Thoracic aorta (tissue), 2 donors: ENCODE results near the gene RTN1. TPM values are rescaled to one million over a fixed set of nuclear protein-coding genes. Genes with fewer than 3 reads are reported as not detected.

Experiments used
- ATAC-seq: fragments of 150-250 bp; one replicate; pipeline ENCODE4 v1.8.0; 2017; ENCODE audit warnings: low read depth; ENCODE audit not compliant: insufficient number of reproducible peaks, low FRiP score
- DNase-seq: peaks from one replicate; pipeline ENCODE4 v3.0.0-alpha.2; 2020; ENCODE audit warnings: low spot score
- H3K27ac ChIP-seq, 2 donors: fragments of 200-600 bp; sonication (generic); 1 replicate in 1 of 2; 2 replicates in 1 of 2; pipeline ENCODE4 v1.5.1; 2016; ENCODE audit warnings: mild to moderate bottlenecking in 2 of 2, moderate library complexity in 2 of 2
- H3K27me3 ChIP-seq: fragments of 200-600 bp; sonication (generic); replicated peaks from 2 replicates; pipeline ENCODE4 v1.6.0; 2016; ENCODE audit warnings: mild to moderate bottlenecking; ENCODE audit not compliant: insufficient read depth
- H3K36me3 ChIP-seq: fragments of 200-600 bp; sonication (generic); one replicate; pipeline ENCODE4 v1.5.1; 2016
- H3K4me1 ChIP-seq, 2 donors: fragments of 200-600 bp; sonication (generic); 1 replicate in 1 of 2; 2 replicates in 1 of 2; pipeline versions ENCODE4 v1.5.1 to v1.6.0; 2016; ENCODE audit warnings: low read depth in 2 of 2, mild to moderate bottlenecking in 1 of 2; ENCODE audit not compliant: control insufficient read depth in 1 of 2
- H3K4me3 ChIP-seq: fragments of 200-600 bp; sonication (generic); 2 replicates; pipeline ENCODE4 v1.5.1; 2016; ENCODE audit warnings: mild to moderate bottlenecking
- H3K9me3 ChIP-seq: fragments of 200-600 bp; sonication (generic); 2 replicates; pipeline ENCODE4 v1.5.1; 2016
- total RNA-seq, 2 donors: library from RNA; depleted of rRNA; stranded (reverse); fragments of >200 nt; gene quantifications; one replicate each; pipeline versions ENCODE4 v1.1.0 to v1.2.3, GENCODE V29; 2016
- TF ChIP-seq, protein P1 (sequence below): fragments of 200-600 bp; sonication (generic); IDR thresholded peaks from one replicate; pipeline ENCODE4 v1.5.1; 2019; ENCODE audit warnings: antibody characterized with exemption

Gene RTN1
- total RNA-seq, 2 donors from 2014 or later: 66.5 to 129 TPM

- no peaks in the 10 kb centered on the region for H3K9me3 ChIP-seq
- ATAC-seq (no peak), DNase-seq (no peak)
- H3K36me3 ChIP-seq: no peaks in the 10 kb centered on the region
- H3K4me3 ChIP-seq: no peak overlapping the region
- H3K27ac ChIP-seq: no peak overlapping the region
- H3K4me1 ChIP-seq: peaks cover 0 to 7% of the 10 kb centered on the region in 2 donors
- TF ChIP-seq, protein P1, sequence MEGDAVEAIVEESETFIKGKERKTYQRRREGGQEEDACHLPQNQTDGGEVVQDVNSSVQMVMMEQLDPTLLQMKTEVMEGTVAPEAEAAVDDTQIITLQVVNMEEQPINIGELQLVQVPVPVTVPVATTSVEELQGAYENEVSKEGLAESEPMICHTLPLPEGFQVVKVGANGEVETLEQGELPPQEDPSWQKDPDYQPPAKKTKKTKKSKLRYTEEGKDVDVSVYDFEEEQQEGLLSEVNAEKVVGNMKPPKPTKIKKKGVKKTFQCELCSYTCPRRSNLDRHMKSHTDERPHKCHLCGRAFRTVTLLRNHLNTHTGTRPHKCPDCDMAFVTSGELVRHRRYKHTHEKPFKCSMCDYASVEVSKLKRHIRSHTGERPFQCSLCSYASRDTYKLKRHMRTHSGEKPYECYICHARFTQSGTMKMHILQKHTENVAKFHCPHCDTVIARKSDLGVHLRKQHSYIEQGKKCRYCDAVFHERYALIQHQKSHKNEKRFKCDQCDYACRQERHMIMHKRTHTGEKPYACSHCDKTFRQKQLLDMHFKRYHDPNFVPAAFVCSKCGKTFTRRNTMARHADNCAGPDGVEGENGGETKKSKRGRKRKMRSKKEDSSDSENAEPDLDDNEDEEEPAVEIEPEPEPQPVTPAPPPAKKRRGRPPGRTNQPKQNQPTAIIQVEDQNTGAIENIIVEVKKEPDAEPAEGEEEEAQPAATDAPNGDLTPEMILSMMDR: no peak
- H3K27me3 ChIP-seq: no peaks in the 10 kb centered on the region
Observed at GRCh38 chr14:59687663-59688062, 182.9 kb downstream of the RTN1 start.

- DNase-seq: peak; percentile 75
- no peaks in the 10 kb centered on the region for H3K36me3 ChIP-seq
- H3K27me3 ChIP-seq: no peaks in the 10 kb centered on the region
- TF ChIP-seq, protein P1: no peak
- peak; percentile 81 for ATAC-seq
- H3K9me3 ChIP-seq: no peaks in the 10 kb centered on the region
- H3K4me1 ChIP-seq: peaks cover 15 to 43% of the 10 kb centered on the region in 2 donors
- H3K27ac ChIP-seq: peak overlapping the region; percentile 84 to 90
- H3K4me3 ChIP-seq: no peak overlapping the region
Observed at GRCh38 chr14:59679872-59680271, 190.7 kb downstream of the RTN1 start.

- Histone ChIP-seq H3K36me3 (no peaks in the 10 kb centered on the region), H3K9me3 (no peaks in the 10 kb centered on the region), H3K27ac (peak overlapping the region; percentile 84 to 90), H3K4me3 (no peak overlapping the region), H3K27me3 (no peaks in the 10 kb centered on the region), H3K4me1 (peaks cover 15 to 43% of the 10 kb centered on the region in 2 donors)
- no peak for DNase-seq
- TF ChIP-seq, protein P1: no peak
- no peak for ATAC-seq
Observed at GRCh38 chr14:59678352-59678751, 192.2 kb downstream of the RTN1 start.

DNA sequence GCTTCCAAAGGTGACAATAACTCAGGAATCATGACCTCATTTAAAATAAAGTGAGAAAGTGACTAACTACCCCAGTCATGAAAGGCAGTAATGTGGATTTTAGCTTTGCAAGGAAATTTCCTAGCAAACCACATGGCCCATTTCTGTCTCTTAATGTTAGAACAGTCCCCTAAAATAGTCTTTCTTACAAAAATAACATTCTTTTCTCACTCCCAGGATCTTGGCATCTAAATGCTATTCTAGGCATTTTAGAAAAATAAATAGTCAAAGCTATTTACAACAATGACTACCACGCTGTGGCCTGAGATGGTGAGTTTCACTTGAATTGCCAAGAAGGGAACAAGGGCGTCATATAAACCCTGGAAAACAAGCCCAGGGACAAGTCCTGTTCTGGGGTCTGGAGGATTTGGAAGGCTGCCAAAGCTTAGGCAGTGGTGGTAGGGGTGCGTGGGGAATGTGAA is 192.8 kb downstream of the RTN1 start:
- ATAC-seq (peak; percentile 86), DNase-seq (no peak)

GRCh38 chr14:59675394-59675793 is 195.2 kb downstream of the RTN1 start:
- peaks cover 13 to 39% of the 10 kb centered on the region in 2 donors for H3K4me1 ChIP-seq
- no peak overlapping the region for H3K4me3 ChIP-seq
- no peaks in the 10 kb centered on the region for H3K27me3 ChIP-seq
- TF ChIP-seq, protein P1: no peak
- H3K36me3 ChIP-seq: no peaks in the 10 kb centered on the region
- H3K27ac ChIP-seq: no peak overlapping the region
- no peak for DNase-seq
- ATAC-seq: no peak
- no peaks in the 10 kb centered on the region for H3K9me3 ChIP-seq

More for the DNA sequence above, 192.8 kb downstream of the RTN1 start:
- Histone ChIP-seq H3K27me3 (no peaks in the 10 kb centered on the region), H3K4me1 (peaks cover 15 to 43% of the 10 kb centered on the region in 2 donors), H3K36me3 (no peaks in the 10 kb centered on the region), H3K9me3 (no peaks in the 10 kb centered on the region), H3K4me3 (no peak overlapping the region), H3K27ac (peak overlapping the region; percentile 84 to 90)
- TF ChIP-seq, protein P1: no peak
